Left lung (tissue), 10 donors: ENCODE data around the gene CHST4. TPM values are rescaled to one million over a fixed set of nuclear protein-coding genes. Genes with fewer than 3 reads are reported as not detected.

ENCODE experiments used
- ATAC-seq: fragments of 200-7000 bp; cut with Tn5 transposase; one replicate; pipeline ENCODE4 v1.9.1; 2020; ENCODE audit warnings: moderate library complexity
- DNase-seq, 4 donors: peaks; one replicate each; pipeline ENCODE4 v3.0.0-alpha.2; 2013 to 2020
- H3K27ac ChIP-seq, 2 donors: fragments of 200-600 bp; sonication (generic) in 1 of 2; one replicate each; pipeline versions ENCODE4 v1.5.0 to v1.8.0; 2020 to 2021
- H3K27me3 ChIP-seq, 2 donors: fragments of 200-600 bp; sonication (generic) in 1 of 2; one replicate each; pipeline versions ENCODE4 v1.5.0 to v1.8.0; 2020 to 2021
- H3K36me3 ChIP-seq, 2 donors: fragments of 200-600 bp; sonication (generic) in 1 of 2; one replicate each; pipeline versions ENCODE4 v1.5.0 to v1.8.0; 2020 to 2021
- H3K4me1 ChIP-seq, 2 donors: fragments of 200-600 bp; one replicate each; pipeline ENCODE4 v1.8.0; 2021
- H3K4me3 ChIP-seq, 2 donors: fragments of 200-600 bp; sonication (generic) in 1 of 2; one replicate each; pipeline versions ENCODE4 v1.5.0 to v1.8.0; 2020 to 2021; ENCODE audit warnings: mild to moderate bottlenecking in 1 of 2
- H3K9me3 ChIP-seq, 2 donors: fragments of 200-600 bp; sonication (generic) in 1 of 2; one replicate each; pipeline versions ENCODE4 v1.5.0 to v1.8.0; 2020 to 2021
- intact Hi-C, 2 donors: fragments of 100-400 bp; cut with DNase I; formaldehyde crosslinking; loops; one replicate each; pipeline versions ENCODE4 v1.11.2 to v1.14.2; 2022
- polyA plus RNA-seq, 6 donors: library from polyadenylated mRNA; unstranded; fragments of 120-200 nt; gene quantifications; one replicate each; pipeline ENCODE4 v1.2.1, GENCODE V29; 2013; ENCODE audit not compliant: insufficient read length in 6 of 6
- total RNA-seq, 2 donors: library from RNA; stranded (reverse); fragmentation: NEBNext Ultra II Directional; extraction: Animal tissue kit (Norgen Biotek cat#: 25700); gene quantifications; one replicate each; pipeline ENCODE4 v1.2.1, GENCODE V29; 2021
- TF ChIP-seq, protein P1 (sequence below), 2 donors: fragments of 200-600 bp; sonication (generic) in 1 of 2; IDR thresholded peaks; one replicate each; pipeline versions ENCODE4 v1.5.0 to v1.8.0; 2021; ENCODE audit warnings: antibody characterized with exemption in 2 of 2
- donor health status: DM: no; HTN: yes; CAD: no.
- donor health status: DM: no; HTN: no; CAD: no.

Gene CHST4
- total and polyA plus RNA-seq, 8 donors = 0.07 to 0.26 (median 0.12) TPM; not detected in 3

DNA sequence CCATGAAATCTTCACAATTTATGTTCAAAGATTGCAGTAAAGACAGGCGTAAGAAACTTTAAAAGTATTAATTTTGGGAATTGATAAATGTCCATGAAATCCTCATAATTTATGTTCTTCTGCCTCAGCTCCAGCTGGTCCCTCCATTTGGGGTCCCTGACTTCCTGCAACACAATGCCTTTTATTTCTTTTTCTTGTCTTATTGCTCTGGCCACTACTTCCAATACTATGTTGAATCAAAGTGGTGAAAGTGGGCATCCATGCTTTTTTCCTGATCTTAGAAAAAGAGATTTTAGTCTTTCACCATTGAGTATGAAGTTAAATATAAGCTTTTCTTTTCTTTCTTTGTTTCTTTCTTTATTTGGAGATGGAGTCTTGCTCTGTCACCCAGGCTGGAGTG lies 36.3 kb downstream of the CHST4 start:
- intact Hi-C loops = no loop called here
- H3K4me3 ChIP-seq = no peak overlapping the region
- peaks cover 0 to 23% of the 10 kb centered on the region in 2 donors for H3K9me3 ChIP-seq
- no peaks in the 10 kb centered on the region for H3K36me3 ChIP-seq
- DNase-seq = no peak
- ATAC-seq = no peak
- TF ChIP-seq, protein P1, sequence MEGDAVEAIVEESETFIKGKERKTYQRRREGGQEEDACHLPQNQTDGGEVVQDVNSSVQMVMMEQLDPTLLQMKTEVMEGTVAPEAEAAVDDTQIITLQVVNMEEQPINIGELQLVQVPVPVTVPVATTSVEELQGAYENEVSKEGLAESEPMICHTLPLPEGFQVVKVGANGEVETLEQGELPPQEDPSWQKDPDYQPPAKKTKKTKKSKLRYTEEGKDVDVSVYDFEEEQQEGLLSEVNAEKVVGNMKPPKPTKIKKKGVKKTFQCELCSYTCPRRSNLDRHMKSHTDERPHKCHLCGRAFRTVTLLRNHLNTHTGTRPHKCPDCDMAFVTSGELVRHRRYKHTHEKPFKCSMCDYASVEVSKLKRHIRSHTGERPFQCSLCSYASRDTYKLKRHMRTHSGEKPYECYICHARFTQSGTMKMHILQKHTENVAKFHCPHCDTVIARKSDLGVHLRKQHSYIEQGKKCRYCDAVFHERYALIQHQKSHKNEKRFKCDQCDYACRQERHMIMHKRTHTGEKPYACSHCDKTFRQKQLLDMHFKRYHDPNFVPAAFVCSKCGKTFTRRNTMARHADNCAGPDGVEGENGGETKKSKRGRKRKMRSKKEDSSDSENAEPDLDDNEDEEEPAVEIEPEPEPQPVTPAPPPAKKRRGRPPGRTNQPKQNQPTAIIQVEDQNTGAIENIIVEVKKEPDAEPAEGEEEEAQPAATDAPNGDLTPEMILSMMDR (IDR thresholded peaks at IDR 0.05) = no peak
- H3K27me3 ChIP-seq = no peaks in the 10 kb centered on the region
- H3K4me1 ChIP-seq = peaks cover 0 to 14% of the 10 kb centered on the region in 2 donors
- H3K27ac ChIP-seq = no peak overlapping the region

DNA sequence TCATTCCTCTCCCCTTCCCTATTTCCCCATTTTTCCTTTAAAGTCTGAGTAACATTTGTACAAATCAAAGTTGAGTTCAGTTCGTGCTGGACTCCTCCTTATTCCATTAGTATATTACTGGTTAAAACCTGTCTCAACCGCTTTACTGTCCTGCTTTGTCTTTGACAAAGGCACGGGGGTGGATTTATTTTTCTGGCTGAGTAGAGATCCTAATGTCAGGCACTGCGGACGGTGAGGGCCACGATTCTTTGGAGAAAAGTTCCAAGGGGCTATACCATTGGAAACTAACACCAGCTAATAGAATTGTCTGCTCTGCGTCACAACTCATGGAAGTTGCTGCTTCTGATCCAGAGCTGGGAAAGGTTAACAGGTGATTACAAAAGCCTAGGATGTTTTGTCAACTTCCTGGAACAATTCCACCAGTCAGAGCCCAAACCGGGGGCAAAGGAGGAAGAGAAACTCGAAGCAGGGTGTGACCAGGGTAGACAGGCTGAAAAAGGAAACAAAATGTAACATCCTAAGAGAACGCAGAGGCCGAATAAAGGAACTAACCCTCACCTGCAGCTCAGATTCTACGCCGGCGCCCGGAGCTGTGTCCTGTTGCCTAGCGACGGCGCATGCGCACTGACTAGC lies 38.2 kb downstream of the CHST4 start:
- peak overlapping the region; percentile 46 to 48 for H3K4me3 ChIP-seq
- ATAC-seq (peak; percentile 38), DNase-seq (peak in 1 of 4 donors; percentile 92)
- intact Hi-C loops = no loop called here
- no peaks in the 10 kb centered on the region for H3K27me3 ChIP-seq
- peaks cover 0 to 14% of the 10 kb centered on the region in 2 donors for H3K4me1 ChIP-seq
- TF ChIP-seq, protein P1 (IDR thresholded peaks at IDR 0.05) = no peak
- peak overlapping the region; percentile 80 to 81 for H3K27ac ChIP-seq
- H3K36me3 ChIP-seq = no peaks in the 10 kb centered on the region
- H3K9me3 ChIP-seq = peaks cover 0 to 23% of the 10 kb centered on the region in 2 donors

DNA sequence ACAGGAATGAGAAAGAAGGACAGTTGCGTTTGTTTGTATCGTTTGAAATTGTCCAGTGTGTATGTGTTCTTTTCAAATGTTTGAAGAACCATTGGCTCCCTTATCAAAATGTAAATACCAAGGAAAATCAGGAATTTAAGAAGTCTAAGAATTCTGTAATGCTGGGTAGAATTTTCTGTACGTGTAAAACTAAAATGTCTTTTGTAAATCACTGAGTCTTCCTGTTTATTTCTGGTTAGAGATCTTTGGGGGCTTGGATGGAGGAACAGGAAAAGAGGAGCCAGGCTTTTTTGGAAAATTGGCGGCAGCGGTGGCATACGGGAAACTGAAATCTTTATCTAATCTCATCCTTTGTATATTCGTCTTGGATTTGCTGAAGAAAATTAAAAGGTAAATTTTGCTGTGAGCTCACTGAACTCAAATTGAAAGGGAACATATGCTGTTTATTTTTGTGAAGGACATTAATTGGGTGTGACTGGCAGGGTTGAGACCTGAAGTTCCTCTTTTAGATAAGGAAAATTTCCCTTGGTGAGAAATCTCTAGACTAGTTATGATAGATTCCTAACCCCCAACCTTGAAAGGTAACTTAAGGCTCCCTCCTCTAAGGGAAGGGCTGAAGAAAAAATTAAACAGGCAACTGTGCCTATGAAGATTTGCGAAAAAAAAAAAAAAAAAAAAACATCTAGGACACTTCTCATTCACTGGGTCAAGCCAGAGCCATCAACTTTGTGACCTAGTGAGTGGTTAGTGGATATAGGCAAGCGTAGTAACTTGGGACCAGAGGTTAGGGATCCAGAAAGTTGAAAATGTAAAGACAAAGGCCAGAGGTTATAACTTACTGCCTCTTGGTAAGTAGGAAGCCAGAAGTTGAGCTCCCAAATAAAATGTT lies 39.8 kb downstream of the CHST4 start:
- H3K4me1 ChIP-seq = peaks cover 0 to 14% of the 10 kb centered on the region in 2 donors
- H3K4me3 ChIP-seq = peak overlapping the region in 1 of 2 donors; percentile 48
- peaks cover 0 to 19% of the 10 kb centered on the region in 2 donors for H3K9me3 ChIP-seq
- no peaks in the 10 kb centered on the region for H3K27me3 ChIP-seq
- DNase-seq (peak in 1 of 4 donors; percentile 11), ATAC-seq (peak; percentile 10)
- TF ChIP-seq, protein P1 (IDR thresholded peaks at IDR 0.05) = no peak
- no peaks in the 10 kb centered on the region for H3K36me3 ChIP-seq
- H3K27ac ChIP-seq = peak overlapping the region; percentile 80 to 81
- intact Hi-C loops = no loop called here

DNA sequence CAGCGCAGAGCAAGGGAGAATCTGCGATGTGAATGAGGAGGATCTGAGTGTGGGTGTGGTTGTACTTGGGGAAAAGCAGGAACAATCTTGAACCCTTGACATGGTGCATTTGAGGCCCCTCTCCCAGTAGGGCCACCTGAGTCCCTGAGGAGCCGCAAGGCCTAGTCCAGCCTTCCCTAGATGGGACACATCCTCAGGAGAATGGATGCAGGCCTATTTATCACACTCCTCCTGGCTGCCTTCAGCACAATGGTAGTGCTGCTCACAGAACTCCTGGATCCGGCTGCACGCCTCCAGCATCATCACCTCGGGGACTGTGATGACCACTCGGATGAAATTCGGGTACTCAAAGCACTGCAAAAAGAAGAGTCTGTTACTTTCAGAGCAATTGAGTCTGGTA lies 41.7 kb downstream of the CHST4 start:
- Histone ChIP-seq H3K36me3 (no peaks in the 10 kb centered on the region), H3K27ac (no peak overlapping the region), H3K27me3 (no peaks in the 10 kb centered on the region), H3K4me1 (peaks cover 0 to 14% of the 10 kb centered on the region in 2 donors), H3K9me3 (peaks cover 0 to 2% of the 10 kb centered on the region in 2 donors), H3K4me3 (no peak overlapping the region)
- ATAC-seq (no peak), DNase-seq (no peak)
- TF ChIP-seq, protein P1 (IDR thresholded peaks at IDR 0.05) = no peak
- intact Hi-C loops = no loop called here

DNA sequence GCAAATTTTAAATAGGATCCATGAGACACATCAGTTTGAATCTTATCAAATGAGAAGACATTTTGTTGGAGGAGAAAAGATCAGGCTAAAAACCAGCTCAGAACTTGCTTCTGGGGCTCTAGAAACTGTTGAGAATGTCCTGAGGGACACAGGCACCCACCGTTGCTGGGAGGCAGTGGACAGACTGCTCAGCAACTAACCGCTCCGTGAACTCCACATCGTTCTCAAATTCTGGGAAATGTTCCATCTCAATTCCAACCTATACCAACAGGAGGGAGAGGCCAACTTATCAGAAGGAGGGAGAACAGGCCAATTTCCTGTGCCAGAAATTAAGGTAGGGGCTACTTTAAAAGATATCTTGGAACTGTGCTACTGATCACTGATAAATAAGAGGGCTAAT lies 42.3 kb downstream of the CHST4 start:
- no peak for ATAC-seq
- TF ChIP-seq, protein P1 (IDR thresholded peaks at IDR 0.05) = no peak
- H3K4me3 ChIP-seq = no peak overlapping the region
- H3K36me3 ChIP-seq = no peaks in the 10 kb centered on the region
- H3K27me3 ChIP-seq = no peaks in the 10 kb centered on the region
- intact Hi-C loops = no loop called here
- H3K4me1 ChIP-seq = peaks cover 0 to 14% of the 10 kb centered on the region in 2 donors
- no peaks in the 10 kb centered on the region for H3K9me3 ChIP-seq
- no peak overlapping the region for H3K27ac ChIP-seq
- peak in 1 of 4 donors; percentile 36 for DNase-seq
